ENCODE results near the gene RFX1. TPM values are rescaled to one million over a fixed set of nuclear protein-coding genes. Genes with fewer than 3 reads are reported as not detected.

RFX1 gene
- total and polyA plus RNA-seq, 2 of the 13 experiments (the other 11 are each of a cell fraction or from before 2014, with no cell fraction given): 1.1 to 1.3 TPM

DNA sequence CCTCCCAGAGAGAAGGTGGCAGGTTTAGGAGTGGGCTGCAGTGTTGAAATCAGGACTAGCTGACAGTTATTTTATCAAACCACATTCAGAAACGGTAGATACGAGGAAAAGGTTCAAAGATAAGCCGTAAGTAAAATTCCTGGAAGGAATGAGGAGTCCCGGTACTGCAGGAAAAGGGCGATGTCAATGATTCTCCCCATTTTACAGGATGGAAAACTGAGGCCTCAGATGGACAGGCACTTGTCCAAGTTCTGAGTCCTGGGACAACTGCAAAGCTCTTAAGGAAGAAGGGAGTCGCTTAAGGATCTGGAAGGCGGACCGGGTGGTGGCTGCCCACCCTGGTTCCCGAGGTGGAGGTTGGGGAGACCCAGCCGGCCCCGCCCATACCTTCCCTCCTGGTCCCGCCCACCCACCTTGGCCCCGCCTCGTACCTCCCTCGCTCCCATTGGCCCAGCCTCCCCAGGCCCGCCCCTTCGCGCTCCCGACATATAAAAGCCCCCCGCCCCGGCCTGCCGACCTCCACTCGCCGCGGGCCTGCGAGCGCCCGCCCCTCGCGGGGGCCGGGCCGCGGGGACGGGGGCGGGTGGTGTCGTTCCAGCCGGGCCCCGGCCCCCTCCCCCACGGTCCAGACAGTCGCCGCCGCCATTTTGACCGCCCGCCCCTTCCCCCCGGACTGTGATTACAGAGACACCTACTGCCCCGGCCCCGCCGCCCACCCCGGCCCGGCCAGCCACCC is 603 bp downstream of the RFX1 start (continued):
- no peak for TF ChIP-seq ARID4A (CRISPR knock-in tag; IDR thresholded peaks at IDR 0.05; ENCODE audit: borderline replicate concordance)
- TF ChIP-seq ZNF501 (CRISPR knock-in tag; IDR thresholded peaks at IDR 0.05): no peak
- TF ChIP-seq TFDP1 (CRISPR knock-in tag; IDR thresholded peaks at IDR 0.05; ENCODE audit: borderline replicate concordance): no peak
- TF ChIP-seq ZNF512B (CRISPR knock-in tag; IDR thresholded peaks at IDR 0.05; ENCODE audit: borderline replicate concordance): no peak
- TF ChIP-seq HDAC6 (IDR thresholded peaks at IDR 0.05; ENCODE audit: low read depth, low read length): peak; percentile 78; the same call in 1 of the 2 replicates
- TF ChIP-seq ZNF619 (CRISPR knock-in tag; IDR thresholded peaks at IDR 0.05): no peak
- no peak for TF ChIP-seq RXRA (CRISPR knock-in tag; IDR thresholded peaks at IDR 0.05)
- peak; percentile 31; the same call in 1 of the 2 replicates for TF ChIP-seq ZNF3 (CRISPR knock-in tag; IDR thresholded peaks at IDR 0.05)
- peak; percentile 24 to 52; a peak in 3 of 4 replicates for TF ChIP-seq POLR2A (IDR thresholded peaks at IDR 0.05; ENCODE audit: insufficient read depth in 1 of 2, low read depth in 2 of 2, low read length in 2 of 2)
- no peak for TF ChIP-seq IRX3 (CRISPR knock-in tag; IDR thresholded peaks at IDR 0.05; ENCODE audit: borderline replicate concordance, low read depth)
- no peak for TF ChIP-seq CEBPB (IDR thresholded peaks at IDR 0.05; ENCODE audit: borderline replicate concordance, low read depth, low read length)
- TF ChIP-seq ZNF788 (CRISPR knock-in tag; IDR thresholded peaks at IDR 0.05; ENCODE audit: borderline replicate concordance): peak; percentile 46; the same call in 1 of the 2 replicates
- TF ChIP-seq, protein P1, sequence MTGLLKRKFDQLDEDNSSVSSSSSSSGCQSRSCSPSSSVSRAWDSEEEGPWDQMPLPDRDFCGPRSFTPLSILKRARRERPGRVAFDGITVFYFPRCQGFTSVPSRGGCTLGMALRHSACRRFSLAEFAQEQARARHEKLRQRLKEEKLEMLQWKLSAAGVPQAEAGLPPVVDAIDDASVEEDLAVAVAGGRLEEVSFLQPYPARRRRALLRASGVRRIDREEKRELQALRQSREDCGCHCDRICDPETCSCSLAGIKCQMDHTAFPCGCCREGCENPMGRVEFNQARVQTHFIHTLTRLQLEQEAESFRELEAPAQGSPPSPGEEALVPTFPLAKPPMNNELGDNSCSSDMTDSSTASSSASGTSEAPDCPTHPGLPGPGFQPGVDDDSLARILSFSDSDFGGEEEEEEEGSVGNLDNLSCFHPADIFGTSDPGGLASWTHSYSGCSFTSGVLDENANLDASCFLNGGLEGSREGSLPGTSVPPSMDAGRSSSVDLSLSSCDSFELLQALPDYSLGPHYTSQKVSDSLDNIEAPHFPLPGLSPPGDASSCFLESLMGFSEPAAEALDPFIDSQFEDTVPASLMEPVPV (CRISPR knock-in tag; IDR thresholded peaks at IDR 0.05): no peak
- peak; percentile 86 for TF ChIP-seq YY1 (IDR thresholded peaks at IDR 0.05; ENCODE audit: insufficient read depth, insufficient replicate concordance, low read depth, low read length)
- TF ChIP-seq ZNF660 (CRISPR knock-in tag; IDR thresholded peaks at IDR 0.05; ENCODE audit: borderline replicate concordance, low read depth): no peak
- no peak for TF ChIP-seq SUZ12 (IDR thresholded peaks at IDR 0.05; ENCODE audit: low read depth, low read length)
- no peak for TF ChIP-seq GABPA (IDR thresholded peaks at IDR 0.05; ENCODE audit: low read depth, low read length)
- TF ChIP-seq GABPA (CRISPR knock-in tag; IDR thresholded peaks at IDR 0.05; ENCODE audit: low read depth): 0 out of 2 replicates have a peak, but pooled peaks have one; percentile 24
